ENCODE measurements around the gene ALDH9A1. TPM values are rescaled to one million over a fixed set of nuclear protein-coding genes. Genes with fewer than 3 reads are reported as not detected.
"Not testable (repeated sequence)": the region's sequence is repeated elsewhere in the genome, so short reads cannot be mapped to it uniquely, and the experiment has no call there.

The ALDH9A1 gene
- total RNA-seq, 1 donor from 2014 or later: 35.2 TPM

DNA sequence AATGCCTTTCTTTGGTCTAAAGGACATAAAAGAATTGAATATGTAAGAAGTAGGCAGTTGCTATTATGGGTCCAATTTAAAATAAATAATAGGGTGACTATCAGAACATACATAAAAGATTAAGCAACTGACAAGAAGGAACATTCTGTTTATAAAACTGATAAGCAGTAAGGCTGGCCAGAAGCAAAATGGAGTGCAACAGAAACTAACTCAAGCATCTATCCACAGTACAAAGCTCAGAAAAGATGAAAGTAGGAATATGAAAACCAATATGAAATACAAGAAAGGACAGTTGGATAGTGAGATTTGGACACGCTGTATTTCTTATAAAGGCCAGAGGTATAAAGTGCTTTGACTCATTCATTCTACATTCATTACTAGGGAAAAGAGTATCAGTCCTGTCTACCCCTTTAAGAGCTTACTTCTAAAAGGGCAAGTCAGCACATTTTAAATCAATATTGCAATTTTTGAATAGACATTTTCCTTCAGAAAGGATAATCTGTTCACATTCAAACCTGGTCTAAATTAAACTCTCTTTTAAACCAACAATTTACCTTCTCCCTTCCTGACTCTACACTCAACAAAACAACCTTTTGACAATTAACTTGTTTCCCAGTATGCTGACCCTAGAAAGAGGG, 14.4 kb downstream of the ALDH9A1 start:
- H3K4me3 Mint-ChIP-seq: no peak overlapping the region
- peaks cover 58% of the 10 kb centered on the region for H3K36me3 Mint-ChIP-seq
- H3K27ac Mint-ChIP-seq: no peak overlapping the region
- no peaks in the 10 kb centered on the region for H3K4me1 Mint-ChIP-seq
- peaks cover 9% of the 10 kb centered on the region for H3K9me3 Mint-ChIP-seq
- DNase-seq (ENCODE audit: low spot score in 2 of 2, unreplicated experiment in 2 of 2): no peak
- no peaks in the 10 kb centered on the region for H3K27me3 Mint-ChIP-seq (ENCODE audit: low read depth)
- TF ChIP-seq, protein P1, sequence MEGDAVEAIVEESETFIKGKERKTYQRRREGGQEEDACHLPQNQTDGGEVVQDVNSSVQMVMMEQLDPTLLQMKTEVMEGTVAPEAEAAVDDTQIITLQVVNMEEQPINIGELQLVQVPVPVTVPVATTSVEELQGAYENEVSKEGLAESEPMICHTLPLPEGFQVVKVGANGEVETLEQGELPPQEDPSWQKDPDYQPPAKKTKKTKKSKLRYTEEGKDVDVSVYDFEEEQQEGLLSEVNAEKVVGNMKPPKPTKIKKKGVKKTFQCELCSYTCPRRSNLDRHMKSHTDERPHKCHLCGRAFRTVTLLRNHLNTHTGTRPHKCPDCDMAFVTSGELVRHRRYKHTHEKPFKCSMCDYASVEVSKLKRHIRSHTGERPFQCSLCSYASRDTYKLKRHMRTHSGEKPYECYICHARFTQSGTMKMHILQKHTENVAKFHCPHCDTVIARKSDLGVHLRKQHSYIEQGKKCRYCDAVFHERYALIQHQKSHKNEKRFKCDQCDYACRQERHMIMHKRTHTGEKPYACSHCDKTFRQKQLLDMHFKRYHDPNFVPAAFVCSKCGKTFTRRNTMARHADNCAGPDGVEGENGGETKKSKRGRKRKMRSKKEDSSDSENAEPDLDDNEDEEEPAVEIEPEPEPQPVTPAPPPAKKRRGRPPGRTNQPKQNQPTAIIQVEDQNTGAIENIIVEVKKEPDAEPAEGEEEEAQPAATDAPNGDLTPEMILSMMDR (IDR thresholded peaks at IDR 0.05; ENCODE audit: unreplicated experiment): no peak

DNA sequence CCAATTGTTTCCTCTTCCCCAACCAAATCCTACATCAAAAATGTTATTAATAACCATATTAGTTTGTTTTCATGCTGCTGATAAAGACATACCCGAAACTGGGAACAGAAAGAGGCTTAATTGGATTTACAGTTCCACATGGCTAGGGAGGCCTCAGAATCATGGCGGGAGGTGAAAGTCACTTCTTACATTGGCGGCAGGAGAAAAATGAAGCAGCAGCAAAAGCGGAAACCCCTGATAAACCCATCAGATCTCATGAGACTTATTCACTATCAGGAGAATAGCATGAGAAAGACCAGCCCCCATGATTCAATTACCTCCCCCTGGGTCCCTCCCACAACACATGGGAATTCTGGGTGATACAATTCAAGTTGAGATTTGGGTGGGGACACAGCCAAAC, 17.6 kb downstream of the ALDH9A1 start:
- H3K27ac Mint-ChIP-seq; DNase-seq (ENCODE audit: low spot score in 2 of 2, unreplicated experiment in 2 of 2); H3K27me3 Mint-ChIP-seq (ENCODE audit: low read depth); H3K4me3 Mint-ChIP-seq; H3K4me1 Mint-ChIP-seq: not testable (repeated sequence)
- peaks cover 55% of the 10 kb centered on the region for H3K36me3 Mint-ChIP-seq
- peaks cover 11% of the 10 kb centered on the region for H3K9me3 Mint-ChIP-seq

DNA sequence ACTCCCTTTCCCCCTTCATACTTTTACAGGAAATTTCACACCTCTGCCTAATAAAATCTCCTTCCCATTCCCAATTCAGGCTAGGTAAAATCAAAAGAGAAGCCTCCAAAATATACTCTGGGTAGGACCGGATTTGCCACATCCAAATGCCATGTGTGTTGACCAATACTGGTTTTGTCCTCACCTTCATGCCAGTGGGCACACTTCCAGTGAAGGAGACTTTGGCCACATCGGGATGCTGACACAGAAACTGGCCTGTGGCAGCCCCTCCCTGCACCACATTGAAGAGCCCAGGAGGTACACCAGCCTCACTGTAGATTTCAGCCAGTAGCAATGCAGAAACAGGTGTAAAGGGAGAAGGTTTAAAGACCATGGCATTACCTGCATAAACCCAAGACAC, 18.1 kb downstream of the ALDH9A1 start:
- peaks cover 57% of the 10 kb centered on the region for H3K36me3 Mint-ChIP-seq
- H3K4me1 Mint-ChIP-seq: no peaks in the 10 kb centered on the region
- H3K9me3 Mint-ChIP-seq: peaks cover 13% of the 10 kb centered on the region
- H3K27me3 Mint-ChIP-seq (ENCODE audit: low read depth): no peaks in the 10 kb centered on the region
- H3K4me3 Mint-ChIP-seq: no peak overlapping the region
- TF ChIP-seq, protein P1 (IDR thresholded peaks at IDR 0.05; ENCODE audit: unreplicated experiment): no peak
- DNase-seq (ENCODE audit: low spot score in 2 of 2, unreplicated experiment in 2 of 2): no peak
- H3K27ac Mint-ChIP-seq: no peak overlapping the region

DNA sequence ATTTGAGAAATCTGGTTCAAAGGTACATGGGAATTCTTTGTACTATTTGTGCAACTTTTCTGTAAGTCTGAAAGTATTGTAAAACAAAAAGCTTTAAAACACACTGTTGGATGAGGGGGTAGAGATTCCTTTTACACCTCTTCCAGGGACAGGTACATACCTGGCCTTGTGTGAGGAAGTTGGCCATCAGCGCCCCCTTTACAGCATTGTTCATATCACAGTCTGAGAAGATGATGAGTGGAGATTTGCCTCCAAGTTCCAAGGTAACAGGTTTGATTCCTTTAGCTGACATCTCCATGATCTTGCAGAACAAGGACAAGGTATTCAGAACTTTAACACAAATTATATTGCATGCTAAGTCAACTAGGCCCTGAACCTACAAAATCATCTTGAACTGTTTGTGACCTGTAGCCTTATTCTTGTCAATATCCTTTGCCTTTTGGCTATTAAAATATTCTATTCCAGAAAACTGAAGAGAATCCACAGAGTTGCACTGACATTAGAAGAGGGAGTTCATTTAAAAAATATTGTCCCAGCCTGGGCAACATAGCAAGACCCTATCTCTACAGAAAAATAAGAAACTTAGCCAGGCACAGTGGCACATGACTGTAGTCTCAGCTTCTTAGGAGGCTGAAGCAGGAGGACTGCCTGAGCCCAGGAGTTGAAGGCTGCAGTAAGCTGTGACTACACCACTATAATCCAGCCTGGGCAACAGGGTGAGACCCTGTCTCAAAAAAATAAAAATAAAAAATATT, 18.9 kb downstream of the ALDH9A1 start:
- Mint-ChIP-seq H3K4me3 (no peak overlapping the region), H3K27ac (no peak overlapping the region), H3K27me3 (ENCODE audit: low read depth) (no peaks in the 10 kb centered on the region), H3K4me1 (no peaks in the 10 kb centered on the region), H3K36me3 (peaks cover 57% of the 10 kb centered on the region), H3K9me3 (peaks cover 13% of the 10 kb centered on the region)
- no peak for DNase-seq (ENCODE audit: low spot score in 2 of 2, unreplicated experiment in 2 of 2)
- TF ChIP-seq, protein P1 (IDR thresholded peaks at IDR 0.05; ENCODE audit: unreplicated experiment): no peak

DNA sequence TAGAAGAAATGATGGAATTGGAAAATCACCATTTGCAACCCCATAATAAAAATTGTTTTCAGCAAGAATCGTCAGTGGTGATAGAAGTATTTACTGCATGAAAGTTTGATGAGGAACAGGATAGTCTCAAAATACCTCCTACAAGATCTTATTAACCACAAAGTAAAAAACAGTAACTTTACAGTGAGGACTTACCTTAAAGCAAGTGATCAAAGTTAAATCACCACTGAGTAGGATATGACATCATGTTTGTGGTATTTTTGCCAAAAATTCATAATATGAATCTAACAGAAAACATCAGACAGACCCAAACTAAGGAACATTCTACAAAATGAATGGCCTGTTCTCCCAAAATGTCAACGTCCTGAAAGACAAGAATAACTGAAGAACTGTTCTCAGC, 19.9 kb downstream of the ALDH9A1 start:
- Mint-ChIP-seq H3K27ac (no peak overlapping the region), H3K27me3 (ENCODE audit: low read depth) (no peaks in the 10 kb centered on the region), H3K4me3 (no peak overlapping the region), H3K4me1 (no peaks in the 10 kb centered on the region), H3K36me3 (peaks cover 57% of the 10 kb centered on the region), H3K9me3 (peaks cover 13% of the 10 kb centered on the region)
- TF ChIP-seq, protein P1 (IDR thresholded peaks at IDR 0.05; ENCODE audit: unreplicated experiment): no peak
- no peak for DNase-seq (ENCODE audit: low spot score in 2 of 2, unreplicated experiment in 2 of 2)

DNA sequence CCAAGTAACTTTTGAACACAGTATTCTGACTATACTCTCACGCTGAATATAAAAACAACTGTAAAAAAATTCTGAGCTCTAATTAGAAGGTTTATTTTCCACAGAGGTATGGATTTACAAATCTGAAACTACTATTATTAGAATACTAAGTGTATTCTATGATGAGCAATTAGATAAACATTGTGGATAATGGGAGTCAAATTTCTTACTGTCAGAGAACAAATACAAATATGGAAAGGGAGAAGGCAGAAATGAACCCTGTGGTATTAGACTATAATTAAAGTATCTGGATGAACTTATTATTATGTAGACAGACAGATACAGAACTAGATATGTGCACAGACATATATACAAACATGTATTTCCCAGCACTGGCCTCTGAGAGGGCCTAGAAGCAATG, 22.6 kb downstream of the ALDH9A1 start:
- Mint-ChIP-seq H3K4me1 (no peaks in the 10 kb centered on the region), H3K9me3 (peaks cover 13% of the 10 kb centered on the region), H3K27me3 (ENCODE audit: low read depth) (no peaks in the 10 kb centered on the region)

More for the DNA sequence above, 22.6 kb downstream of the ALDH9A1 start:
- TF ChIP-seq, protein P1 (IDR thresholded peaks at IDR 0.05; ENCODE audit: unreplicated experiment): no peak
- no peak overlapping the region for H3K4me3 Mint-ChIP-seq
- no peak overlapping the region for H3K27ac Mint-ChIP-seq
- peaks cover 59% of the 10 kb centered on the region for H3K36me3 Mint-ChIP-seq
- no peak for DNase-seq (ENCODE audit: low spot score in 2 of 2, unreplicated experiment in 2 of 2)

All from mesothelial cell of epicardium (in vitro differentiated cells).